GM19463 (cell line): ENCODE measurements around the gene HIVEP2.

ENCODE experiments used
- ATAC-seq: cut with Tn5 transposase; IDR thresholded peaks from one replicate; pipeline ENCODE4 v1.9.1; 2021; ENCODE audit warnings: mild to moderate bottlenecking, moderate library complexity; ENCODE audit not compliant: unreplicated experiment

Gene HIVEP2

GRCh38 chr6:142945446-142946180 is 637 bp upstream of the HIVEP2 start:
- ATAC-seq, result peak; percentile 4

DNA sequence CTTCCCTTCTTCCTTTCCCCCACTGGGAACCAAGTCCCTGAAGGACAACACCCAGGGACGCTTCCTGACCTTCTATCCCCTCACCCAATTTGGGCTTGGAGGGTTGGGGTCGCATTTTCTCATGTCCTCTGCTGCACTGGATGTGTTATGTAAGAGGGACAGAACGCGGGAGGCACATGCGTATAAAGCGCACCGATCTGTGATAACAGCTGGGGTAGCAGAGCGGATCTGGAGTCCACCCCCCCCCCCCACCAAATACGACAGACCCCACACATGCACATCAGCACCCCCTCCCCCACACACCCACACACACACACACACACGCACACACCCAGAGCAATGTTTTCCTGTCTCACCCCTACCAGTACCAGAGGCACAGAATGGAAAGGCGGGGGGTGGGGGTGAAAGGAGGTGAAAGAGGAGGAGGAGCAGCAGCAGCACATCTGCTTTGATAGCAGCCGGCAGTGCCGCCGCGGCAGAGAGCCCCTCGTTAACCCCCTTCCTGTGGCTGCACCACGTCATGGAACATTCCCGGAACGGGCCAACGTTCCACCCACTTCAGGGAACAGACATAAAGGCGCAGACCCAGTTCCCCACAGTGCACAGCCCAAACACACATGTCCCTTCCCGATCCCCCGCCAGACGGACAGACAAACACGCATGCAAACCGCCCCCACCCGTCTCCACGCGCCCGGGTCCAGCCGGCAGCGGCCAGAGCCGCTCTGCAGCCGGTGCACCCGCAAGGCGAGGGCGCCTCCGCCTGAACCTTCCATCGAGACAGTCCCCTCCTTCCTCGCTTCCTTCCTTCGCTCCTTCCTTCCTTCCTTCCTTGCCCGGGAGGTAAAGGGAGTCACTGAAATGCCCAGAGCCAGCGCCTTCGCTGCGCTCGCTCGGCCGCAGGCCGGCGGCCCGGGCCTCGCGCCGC is 590 bp downstream of the HIVEP2 start:
- ATAC-seq, result peak; percentile 3

GRCh38 chr6:142943711-142944123 is 1.3 kb downstream of the HIVEP2 start:
- no peak for ATAC-seq

DNA sequence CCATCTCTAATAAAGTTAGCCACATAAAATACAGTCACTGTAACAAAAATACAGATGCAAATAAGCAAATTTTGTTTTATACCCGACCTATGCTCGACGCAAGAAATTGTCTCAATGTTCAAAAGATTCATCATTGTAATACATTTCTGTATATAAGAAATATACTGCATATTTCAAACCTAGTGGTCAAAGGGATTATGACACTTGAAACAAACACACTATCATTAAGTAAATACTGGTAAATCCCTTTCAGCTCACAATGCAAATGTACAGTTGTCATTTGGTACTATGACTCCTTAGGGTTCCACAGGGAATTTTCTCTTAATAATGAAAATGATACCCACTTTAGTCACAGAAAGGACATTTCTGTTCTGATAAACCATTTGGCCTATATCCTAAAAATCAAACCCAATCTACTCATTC is 2.2 kb downstream of the HIVEP2 start:
- ATAC-seq, result no peak

- ATAC-seq, result no peak
Measured at GRCh38 chr6:142942238-142942637, 2.7 kb downstream of the HIVEP2 start.

DNA sequence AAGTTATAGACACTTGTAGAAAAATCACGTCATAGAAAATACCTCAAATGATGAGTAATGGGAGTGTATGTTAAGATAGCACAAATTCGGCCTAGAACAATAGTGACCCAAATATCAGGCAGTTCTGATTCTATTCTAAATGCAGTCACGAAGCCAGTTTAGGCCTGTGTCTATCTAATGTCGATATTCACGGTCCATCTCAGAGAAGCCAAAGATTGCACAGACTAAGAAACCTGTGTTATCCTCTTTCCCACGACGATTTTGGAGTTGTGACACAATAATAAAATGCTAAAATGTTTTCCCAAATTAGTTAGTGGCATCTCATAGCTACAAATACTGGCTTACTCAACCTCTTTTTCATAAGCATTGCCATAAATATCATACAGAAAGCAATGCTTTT is 4.0 kb downstream of the HIVEP2 start:
- no peak for ATAC-seq

DNA sequence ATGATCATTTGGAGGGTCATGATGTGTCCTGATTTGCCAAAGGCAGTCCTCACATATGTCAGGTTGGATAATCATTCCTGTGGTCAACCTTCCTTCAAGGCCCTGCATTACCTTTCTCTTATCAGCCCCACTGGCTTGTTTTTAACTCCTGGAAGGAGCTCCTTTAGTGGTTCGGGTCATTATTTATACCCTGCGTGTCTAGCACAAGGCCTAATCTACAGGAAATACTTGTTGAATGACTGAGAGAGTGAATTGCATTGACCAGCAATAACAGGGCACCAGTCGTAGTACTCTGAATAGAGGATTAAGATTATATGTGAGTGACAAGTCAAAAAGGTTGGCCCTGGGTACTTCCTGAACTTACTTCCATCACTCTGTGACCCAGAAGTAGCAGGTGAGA is 4.5 kb downstream of the HIVEP2 start:
- no peak for ATAC-seq

DNA sequence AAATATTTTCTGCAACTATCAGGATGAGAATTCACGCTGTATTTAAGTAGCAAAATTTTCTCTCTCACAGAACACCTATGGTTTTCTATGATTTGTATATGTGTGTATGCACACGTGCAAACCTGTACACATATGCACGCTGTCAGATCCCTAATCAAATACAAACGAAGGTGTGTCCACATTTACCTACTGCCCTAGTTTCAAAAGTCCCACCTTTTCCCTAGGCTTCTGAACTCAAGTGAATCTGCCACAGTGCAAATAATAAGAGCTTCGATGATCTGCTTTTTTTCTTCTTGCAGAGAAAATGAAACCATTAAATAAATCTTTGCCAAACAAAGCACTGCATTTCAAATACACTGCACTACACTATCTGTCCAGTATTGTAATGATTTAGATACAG is 6.5 kb downstream of the HIVEP2 start:
- no peak for ATAC-seq

DNA sequence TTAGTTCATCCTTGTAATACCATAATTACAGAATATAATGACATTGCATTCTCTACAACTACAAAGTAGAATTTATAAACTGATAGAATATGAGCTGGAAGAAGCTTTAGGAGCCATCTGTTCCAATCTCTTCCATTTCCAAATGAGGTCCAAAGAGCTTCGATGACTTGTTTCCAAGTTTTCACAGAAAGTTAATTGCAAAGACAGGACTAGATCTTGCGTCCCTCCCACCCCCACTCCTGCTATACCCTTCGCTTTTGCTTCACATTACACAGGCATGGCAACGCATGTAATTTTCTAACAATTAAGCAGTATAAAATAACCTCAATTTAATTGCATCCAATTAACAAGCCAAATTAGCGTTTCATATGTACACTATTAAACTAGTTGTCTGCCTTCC is 7.0 kb downstream of the HIVEP2 start:
- no peak for ATAC-seq

DNA sequence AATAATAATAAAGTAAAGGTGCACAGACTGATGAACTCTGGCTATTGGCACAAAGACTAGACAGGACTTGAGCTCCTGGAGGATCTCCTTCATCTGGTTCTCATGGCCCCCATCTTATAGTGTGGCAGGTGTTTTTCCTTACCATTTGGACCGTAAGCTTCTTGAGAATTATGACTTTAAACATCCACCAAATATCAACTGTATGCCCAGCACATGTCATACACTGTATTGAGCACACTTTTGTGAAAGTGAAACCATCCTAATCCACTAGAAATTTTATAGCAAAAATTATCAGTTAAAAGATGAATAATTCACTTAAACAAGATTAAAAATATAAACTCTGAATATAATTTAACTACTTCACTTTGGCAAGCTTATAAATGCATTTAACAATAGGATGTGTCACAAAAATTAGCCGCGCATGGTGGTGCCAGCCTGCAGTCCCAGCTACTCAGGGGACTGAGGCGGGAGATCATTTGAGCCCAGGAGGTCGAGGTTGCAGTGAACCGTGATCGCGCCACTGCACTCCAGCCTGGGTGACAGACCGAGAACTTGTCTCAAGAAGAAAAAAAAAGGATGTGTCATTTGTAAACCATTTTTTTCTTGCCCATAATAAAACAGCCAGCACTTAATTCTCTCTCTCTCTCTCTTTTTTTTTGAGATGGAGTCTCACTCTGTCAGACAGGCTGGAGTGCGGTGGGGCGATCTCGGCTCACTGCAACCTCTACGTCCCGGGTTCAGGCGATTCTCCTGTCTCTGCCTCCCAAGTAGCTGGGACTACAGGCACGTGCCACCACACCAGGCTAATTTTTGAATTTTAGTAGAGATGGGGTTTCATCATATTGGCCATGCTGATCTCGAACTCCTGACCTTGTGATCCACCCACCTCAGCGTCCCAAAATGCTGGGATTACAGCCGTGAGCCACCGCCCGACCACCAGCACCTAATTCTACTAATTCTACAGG is 9.1 kb downstream of the HIVEP2 start:
- ATAC-seq, result peak; percentile 74

- no peak for ATAC-seq
Measured at GRCh38 chr6:142934599-142934998, 10.4 kb downstream of the HIVEP2 start.

GRCh38 chr6:142934106-142934505 is 10.9 kb downstream of the HIVEP2 start:
- ATAC-seq, result no peak

DNA sequence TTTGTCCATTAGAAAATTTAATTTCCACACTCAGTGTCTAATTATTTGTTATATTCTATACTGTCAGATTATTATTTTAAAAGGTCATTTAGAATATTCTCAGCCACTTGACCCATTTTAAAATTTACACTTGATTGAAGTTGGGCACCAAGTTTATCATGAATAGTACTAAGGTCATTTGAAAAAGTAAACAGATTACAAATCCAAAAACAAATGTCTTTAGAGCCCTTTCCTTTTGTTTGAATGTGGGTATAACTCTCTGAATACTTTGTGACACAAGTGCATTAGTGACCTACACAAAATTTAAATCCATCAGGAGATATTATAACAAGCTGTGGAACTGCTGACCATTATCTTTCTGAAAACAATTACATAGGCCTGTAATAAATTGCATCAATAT is 11.3 kb downstream of the HIVEP2 start:
- no peak for ATAC-seq

GRCh38 chr6:142932889-142933288 is 12.1 kb downstream of the HIVEP2 start:
- ATAC-seq, result no peak

GRCh38 chr6:142929751-142930358 is 15.1 kb downstream of the HIVEP2 start:
- no peak for ATAC-seq

GRCh38 chr6:142927904-142928303 is 17.1 kb downstream of the HIVEP2 start:
- no peak for ATAC-seq

GRCh38 chr6:142927271-142927580 is 17.8 kb downstream of the HIVEP2 start:
- ATAC-seq, result no peak

DNA sequence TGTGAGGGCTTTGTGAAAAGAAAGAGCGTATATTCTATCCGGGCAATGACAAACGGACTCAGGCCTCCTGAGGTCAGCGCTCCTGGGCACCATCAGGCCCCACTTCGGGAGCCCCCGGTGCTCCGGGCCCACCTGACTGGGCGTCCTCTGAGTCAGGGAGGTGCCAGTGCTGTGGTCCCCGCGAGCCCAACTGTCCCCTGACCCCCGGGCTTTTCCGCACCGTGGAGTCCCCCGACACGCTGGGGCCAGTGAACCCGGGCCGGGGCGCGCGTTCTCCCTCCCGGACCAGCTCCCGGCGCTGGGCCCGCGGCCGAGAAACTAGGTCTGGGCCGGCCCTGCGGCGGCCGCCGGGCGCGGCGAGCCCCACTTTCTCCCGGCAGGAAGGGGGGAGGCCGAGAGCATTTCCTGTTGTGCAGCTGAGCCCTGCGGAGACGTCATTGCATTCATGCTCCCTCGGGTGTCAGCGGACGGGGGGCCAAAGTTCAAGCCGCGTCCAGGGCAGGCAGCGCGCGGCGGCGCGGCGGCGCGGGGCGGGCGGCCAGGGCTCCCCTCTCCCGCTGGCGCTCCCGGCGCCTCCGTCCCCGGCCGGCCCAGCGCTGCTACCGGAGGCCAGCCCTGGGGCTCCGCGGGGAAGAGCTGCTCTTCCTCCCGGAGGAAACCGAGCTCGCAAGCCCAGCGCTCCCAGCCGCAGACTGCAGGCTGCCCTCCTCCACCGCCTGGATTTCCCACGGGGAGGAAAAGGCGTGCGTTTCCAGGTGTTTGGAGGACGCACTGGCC is 18.3 kb downstream of the HIVEP2 start:
- ATAC-seq, result peak; percentile 96

GRCh38 chr6:142926177-142926493 is 18.8 kb downstream of the HIVEP2 start:
- ATAC-seq, result no peak

- ATAC-seq, result no peak
Measured at GRCh38 chr6:142925575-142926110, 19.3 kb downstream of the HIVEP2 start.
